Testis (tissue), 2 donors: Measurements from ENCODE around the gene CLMN.

Experiments used
- CTCF ChIP-seq, 3 experiments: fragments of 450-650 bp in 2 of 3; fragments of 200-600 bp in 1 of 3; sonication (generic) in 1 of 3; IDR thresholded peaks; one replicate each; pipeline ENCODE4 v1.5.1; 2016 to 2019; ENCODE audit warnings: antibody characterized with exemption in 3 of 3, mild to moderate bottlenecking in 2 of 3, moderate library complexity in 1 of 3
- POLR2A ChIP-seq: fragments of 450-650 bp; IDR thresholded peaks from one replicate; pipeline ENCODE4 v1.6.1; 2017; ENCODE audit warnings: antibody characterized with exemption, mild to moderate bottlenecking, moderate library complexity

- TF ChIP-seq CTCF (IDR thresholded peaks at IDR 0.05) (no peak), POLR2A (no peak)
Observed at GRCh38 chr14:95204705-95205104, 115.0 kb downstream of the CLMN start.
